Measurements from ENCODE around the gene TFF3.

GRCh38 chr21:42348762-42349161, 33.6 kb upstream of the TFF3 start:
- TF ChIP-seq POLR2A (IDR thresholded peaks at IDR 0.05; ENCODE audit: low read length): no peak
- TF ChIP-seq GATA1 (IDR thresholded peaks at IDR 0.05; ENCODE audit: low read depth, low read length): no peak

Measured in erythroblast (primary cell).